Adrenal gland (tissue), 5 donors: ENCODE results near the gene STK24.

ENCODE experiments used
- POLR2A ChIP-seq, 2 donors: fragments of 450-650 bp; IDR thresholded peaks; one replicate each; pipeline ENCODE4 v1.6.1; 2017; ENCODE audit warnings: antibody characterized with exemption in 2 of 2, mild to moderate bottlenecking in 2 of 2, moderate library complexity in 1 of 2
- TF ChIP-seq, protein P1 (sequence below), 6 experiments: fragments of 450-650 bp in 4 of 6; fragments of 200-600 bp in 2 of 6; sonication (generic) in 1 of 6; IDR thresholded peaks; 1 replicate in 5 of 6; 2 replicates in 1 of 6; pipeline versions ENCODE4 v1.5.1 to v1.8.0; 2016 to 2021; ENCODE audit warnings: antibody characterized with exemption in 6 of 6, mild to moderate bottlenecking in 2 of 6, moderate library complexity in 1 of 6
- donor health status: DM: no; HTN: no; CAD: no.

DNA sequence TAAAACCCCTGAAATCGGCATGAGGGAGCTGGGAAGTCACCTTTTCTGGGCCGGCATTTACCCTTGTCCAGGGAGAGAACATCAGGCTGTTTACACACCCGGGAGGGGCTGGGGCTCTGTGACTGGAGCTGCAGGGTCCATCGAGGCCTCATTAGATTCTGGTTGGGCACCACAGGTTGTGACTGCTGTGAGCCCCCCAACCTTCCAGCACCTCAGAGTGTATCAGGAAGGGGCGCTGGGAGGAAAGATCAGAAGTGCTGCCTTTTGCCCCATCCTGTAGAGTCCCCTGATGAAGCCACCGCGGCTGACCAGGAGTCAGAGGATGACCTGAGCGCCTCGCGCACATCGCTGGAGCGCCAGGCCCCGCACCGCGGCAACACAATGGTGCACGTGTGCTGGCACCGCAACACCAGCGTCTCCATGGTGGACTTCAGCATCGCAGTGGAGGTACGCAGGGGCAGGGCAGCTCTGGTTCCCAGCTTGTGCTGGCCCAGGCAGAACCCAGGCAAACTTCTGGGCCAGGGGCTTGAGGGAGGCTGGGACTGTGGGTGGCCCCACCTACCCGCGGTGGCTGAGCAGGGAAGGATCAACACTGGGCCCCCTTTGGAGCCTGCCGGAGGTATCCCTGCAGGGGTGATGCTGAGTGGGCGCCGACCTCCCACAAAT is 136.4 kb downstream of the STK24 start:
- TF ChIP-seq, protein P1, sequence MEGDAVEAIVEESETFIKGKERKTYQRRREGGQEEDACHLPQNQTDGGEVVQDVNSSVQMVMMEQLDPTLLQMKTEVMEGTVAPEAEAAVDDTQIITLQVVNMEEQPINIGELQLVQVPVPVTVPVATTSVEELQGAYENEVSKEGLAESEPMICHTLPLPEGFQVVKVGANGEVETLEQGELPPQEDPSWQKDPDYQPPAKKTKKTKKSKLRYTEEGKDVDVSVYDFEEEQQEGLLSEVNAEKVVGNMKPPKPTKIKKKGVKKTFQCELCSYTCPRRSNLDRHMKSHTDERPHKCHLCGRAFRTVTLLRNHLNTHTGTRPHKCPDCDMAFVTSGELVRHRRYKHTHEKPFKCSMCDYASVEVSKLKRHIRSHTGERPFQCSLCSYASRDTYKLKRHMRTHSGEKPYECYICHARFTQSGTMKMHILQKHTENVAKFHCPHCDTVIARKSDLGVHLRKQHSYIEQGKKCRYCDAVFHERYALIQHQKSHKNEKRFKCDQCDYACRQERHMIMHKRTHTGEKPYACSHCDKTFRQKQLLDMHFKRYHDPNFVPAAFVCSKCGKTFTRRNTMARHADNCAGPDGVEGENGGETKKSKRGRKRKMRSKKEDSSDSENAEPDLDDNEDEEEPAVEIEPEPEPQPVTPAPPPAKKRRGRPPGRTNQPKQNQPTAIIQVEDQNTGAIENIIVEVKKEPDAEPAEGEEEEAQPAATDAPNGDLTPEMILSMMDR (IDR thresholded peaks at IDR 0.05) = no peak
- TF ChIP-seq POLR2A (IDR thresholded peaks at IDR 0.05) = no peak
